Adrenal gland (tissue), 5 donors: ENCODE measurements around the gene WDR38.

ENCODE experiments used
- CTCF ChIP-seq, 6 experiments: fragments of 450-650 bp in 4 of 6; fragments of 200-600 bp in 2 of 6; sonication (generic) in 1 of 6; IDR thresholded peaks; 1 replicate in 5 of 6; 2 replicates in 1 of 6; pipeline versions ENCODE4 v1.5.1 to v1.8.0; 2016 to 2021; ENCODE audit warnings: antibody characterized with exemption in 6 of 6, mild to moderate bottlenecking in 2 of 6, moderate library complexity in 1 of 6
- POLR2A ChIP-seq, 2 donors: fragments of 450-650 bp; IDR thresholded peaks; one replicate each; pipeline ENCODE4 v1.6.1; 2017; ENCODE audit warnings: antibody characterized with exemption in 2 of 2, mild to moderate bottlenecking in 2 of 2, moderate library complexity in 1 of 2
- donor health status: DM: no; HTN: no; CAD: no.

GRCh38 chr9:124878518-124878917 is 25.3 kb downstream of the WDR38 start:
- TF ChIP-seq CTCF (IDR thresholded peaks at IDR 0.05) (no peak), POLR2A (IDR thresholded peaks at IDR 0.05) (no peak)
